Ovary (tissue), 3 donors: ENCODE results near the gene GPC6.

ENCODE experiments used
- CTCF ChIP-seq, 3 donors: fragments of 450-650 bp in 2 of 3; fragments of 200-600 bp in 1 of 3; IDR thresholded peaks; one replicate each; pipeline versions ENCODE4 v1.5.1 to v1.8.0; 2016 to 2022; ENCODE audit warnings: antibody characterized with exemption in 3 of 3, mild to moderate bottlenecking in 1 of 3
- EP300 ChIP-seq: sonication (generic); formaldehyde crosslinking; IDR thresholded peaks from one replicate; pipeline ENCODE4 v1.6.1; 2017; ENCODE audit warnings: antibody characterized with exemption
- POLR2A ChIP-seq: fragments of 450-650 bp; IDR thresholded peaks from one replicate; pipeline ENCODE4 v1.6.1; 2017; ENCODE audit warnings: antibody characterized with exemption, mild to moderate bottlenecking, moderate library complexity
- donor health status: DM: no; HTN: no; CAD: no.

- TF ChIP-seq CTCF (IDR thresholded peaks at IDR 0.05) (no peak), POLR2A (no peak), EP300 (no peak)
These were observed 249.6 kb downstream of the GPC6 start for GRCh38 chr13:93476175-93476574.
